SK-N-MC (cell line): Measurements from ENCODE around the gene SIN3A.
"Not testable (repeated sequence)": the region's sequence is repeated elsewhere in the genome, so short reads cannot be mapped to it uniquely, and the experiment has no call there.

ENCODE experiments used
- DNase-seq: peaks from one replicate; pipeline ENCODE4 v3.0.0-alpha.2; 2011; ENCODE audit warnings: low read depth, low spot score
- H3K27ac ChIP-seq: fragments of 200-600 bp; sonication (generic); 2 replicates; pipeline ENCODE4 v1.5.1; 2016; ENCODE audit warnings: mixed run types
- H3K36me3 ChIP-seq: fragments of 200-600 bp; sonication (generic); 2 replicates; pipeline ENCODE4 v1.6.1; 2017; ENCODE audit warnings: antibody characterized with exemption, low read length, mixed read lengths; ENCODE audit not compliant: insufficient read depth
- H3K4me3 ChIP-seq: fragments of 200-600 bp; sonication (generic); 2 replicates; pipeline ENCODE4 v1.5.1; 2016
- H3K9ac ChIP-seq: fragments of 200-600 bp; sonication (generic); 2 replicates; pipeline ENCODE4 v1.8.0; 2017; ENCODE audit warnings: mixed run types, mixed read lengths; ENCODE audit not compliant: insufficient read length
- H3K9me3 ChIP-seq: fragments of 200-600 bp; sonication (generic); 2 replicates; pipeline ENCODE4 v1.6.1; 2017; ENCODE audit warnings: low read depth, mild to moderate bottlenecking, antibody characterized with exemption, low read length, moderate library complexity, mixed read lengths
- EZH2 ChIP-seq: fragments of 200-600 bp; sonication (generic); IDR thresholded peaks from one replicate; pipeline ENCODE4 v1.6.1; 2017; ENCODE audit warnings: antibody characterized with exemption
- FOXP2 ChIP-seq: optimal IDR thresholded peaks from 2 replicates; pipeline ENCODE3; 2011; ENCODE audit warnings: mild to moderate bottlenecking, moderate library complexity; ENCODE audit not compliant: insufficient read depth; ENCODE audit errors: extremely low read length, control extremely low read depth
- POLR2AphosphoS5 ChIP-seq: IDR thresholded peaks from 2 replicates; pipeline ENCODE4 v1.6.1; 2012; ENCODE audit warnings: mild to moderate bottlenecking, low read depth, low read length, borderline replicate concordance

Gene SIN3A

GRCh38 chr15:75452865-75453702, 1.6 kb upstream of the SIN3A start:
- DNase-seq, result no peak
- peak overlapping the region; percentile 86 for H3K4me3 ChIP-seq
- TF ChIP-seq FOXP2, result peak; percentile 25
- peak; percentile 7; the same call in 1 of the 2 replicates for TF ChIP-seq POLR2AphosphoS5
- no peak for TF ChIP-seq EZH2

DNA sequence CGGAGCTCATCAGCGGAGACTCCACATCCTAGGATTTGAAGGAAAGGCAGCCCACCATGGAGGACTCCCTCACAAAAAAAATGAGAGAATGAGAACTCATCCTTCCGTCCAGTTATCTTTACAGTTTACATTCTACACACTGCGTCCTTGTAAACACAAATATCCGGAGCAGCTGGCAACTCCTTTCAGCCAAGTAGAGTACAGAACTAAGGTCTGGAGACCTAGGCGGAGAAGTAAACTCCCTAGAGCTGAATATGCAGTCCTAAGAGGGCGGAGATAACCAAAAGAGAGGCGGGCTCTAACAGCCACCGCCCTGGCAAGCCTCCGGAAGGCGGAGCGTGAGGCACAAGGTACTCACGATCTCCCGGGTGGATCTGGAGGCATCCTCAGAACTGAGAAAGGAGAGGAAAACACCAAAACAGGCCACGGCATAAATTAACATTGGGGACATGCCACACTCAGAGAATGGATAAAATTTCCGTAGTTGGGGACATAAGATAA, 924 bp upstream of the SIN3A start:
- DNase-seq, result no peak
- H3K9me3 ChIP-seq, result no peaks in the 10 kb centered on the region
- TF ChIP-seq EZH2 (no peak), POLR2AphosphoS5 (peak; percentile 74), FOXP2 (no peak)
- peak overlapping the region; percentile 86 for H3K4me3 ChIP-seq
- peak overlapping the region; percentile 96 for H3K27ac ChIP-seq
- H3K9ac ChIP-seq, result peak overlapping the region; percentile 94
- H3K36me3 ChIP-seq, result peaks cover 4% of the 10 kb centered on the region; the same call in 1 of the 2 replicates

More at GRCh38 chr15:75452865-75453702, 1.6 kb upstream of the SIN3A start:
- Histone ChIP-seq H3K9ac (peak overlapping the region; percentile 94), H3K27ac (peak overlapping the region; percentile 96), H3K36me3 (no peaks in the 10 kb centered on the region), H3K9me3 (no peaks in the 10 kb centered on the region)

- peak overlapping the region; percentile 84 for H3K9ac ChIP-seq
- TF ChIP-seq POLR2AphosphoS5 (0 out of 2 replicates have a peak, but pooled peaks have one; percentile 4), FOXP2 (no peak)
- H3K9me3 ChIP-seq, result no peaks in the 10 kb centered on the region
- H3K4me3 ChIP-seq, result peak overlapping the region; percentile 94
- H3K36me3 ChIP-seq, result peaks cover 8% of the 10 kb centered on the region; the same call in 1 of the 2 replicates
- peak overlapping the region; percentile 94 for H3K27ac ChIP-seq
- DNase-seq, result no peak
Observed at GRCh38 chr15:75451202-75451673, 252 bp downstream of the SIN3A start.

DNA sequence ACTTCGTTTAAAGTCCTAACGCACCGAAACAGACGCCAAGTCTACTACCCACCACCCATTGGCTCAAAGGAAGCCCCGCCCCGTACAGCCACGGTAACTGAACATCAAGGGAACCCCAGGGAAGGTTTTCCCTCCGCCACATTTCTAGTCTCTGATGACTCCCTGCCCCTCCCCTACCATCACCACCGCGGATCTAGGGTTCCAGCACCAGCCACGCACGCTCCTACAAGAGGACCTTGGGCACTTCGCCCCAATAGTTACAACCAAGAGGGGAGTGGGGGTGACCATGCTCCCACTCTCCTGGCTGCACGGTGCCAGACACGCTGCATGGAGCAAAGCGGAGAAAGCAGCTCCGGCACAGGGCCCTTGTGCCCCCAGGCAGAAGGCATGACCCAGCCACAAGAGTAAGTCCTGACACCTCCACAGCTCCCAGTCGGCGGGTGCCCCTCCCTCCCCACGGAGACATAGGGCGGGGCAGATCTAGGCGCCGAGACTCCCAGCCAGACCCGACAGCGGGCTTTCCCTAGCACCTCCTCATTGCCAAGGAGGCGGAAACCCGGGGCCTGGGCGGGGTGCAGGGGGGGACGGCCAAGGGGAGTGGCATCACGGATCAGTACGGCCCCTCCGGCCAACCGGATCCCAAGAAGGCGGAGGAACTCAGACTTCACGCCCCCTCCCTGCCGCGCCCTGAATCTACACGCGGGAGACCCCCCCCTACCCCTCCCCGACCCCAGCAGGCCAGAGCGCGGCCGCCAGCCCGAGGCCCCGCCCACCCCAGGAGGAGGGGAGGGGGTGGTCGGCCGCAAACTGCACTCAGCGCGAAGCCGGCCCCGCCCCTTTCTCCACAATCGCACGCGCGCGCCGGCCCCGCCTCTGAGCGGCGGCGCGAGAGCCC, 936 bp downstream of the SIN3A start:
- peak; percentile 85 for DNase-seq
- H3K9me3 ChIP-seq, result no peaks in the 10 kb centered on the region
- peak overlapping the region; percentile 65 for H3K9ac ChIP-seq
- H3K27ac ChIP-seq, result peak overlapping the region; percentile 77
- H3K36me3 ChIP-seq, result peaks cover 14% of the 10 kb centered on the region
- peak overlapping the region; percentile 100 for H3K4me3 ChIP-seq
- peak; percentile 47 for TF ChIP-seq POLR2AphosphoS5
- no peak for TF ChIP-seq EZH2
- no peak for TF ChIP-seq FOXP2

DNA sequence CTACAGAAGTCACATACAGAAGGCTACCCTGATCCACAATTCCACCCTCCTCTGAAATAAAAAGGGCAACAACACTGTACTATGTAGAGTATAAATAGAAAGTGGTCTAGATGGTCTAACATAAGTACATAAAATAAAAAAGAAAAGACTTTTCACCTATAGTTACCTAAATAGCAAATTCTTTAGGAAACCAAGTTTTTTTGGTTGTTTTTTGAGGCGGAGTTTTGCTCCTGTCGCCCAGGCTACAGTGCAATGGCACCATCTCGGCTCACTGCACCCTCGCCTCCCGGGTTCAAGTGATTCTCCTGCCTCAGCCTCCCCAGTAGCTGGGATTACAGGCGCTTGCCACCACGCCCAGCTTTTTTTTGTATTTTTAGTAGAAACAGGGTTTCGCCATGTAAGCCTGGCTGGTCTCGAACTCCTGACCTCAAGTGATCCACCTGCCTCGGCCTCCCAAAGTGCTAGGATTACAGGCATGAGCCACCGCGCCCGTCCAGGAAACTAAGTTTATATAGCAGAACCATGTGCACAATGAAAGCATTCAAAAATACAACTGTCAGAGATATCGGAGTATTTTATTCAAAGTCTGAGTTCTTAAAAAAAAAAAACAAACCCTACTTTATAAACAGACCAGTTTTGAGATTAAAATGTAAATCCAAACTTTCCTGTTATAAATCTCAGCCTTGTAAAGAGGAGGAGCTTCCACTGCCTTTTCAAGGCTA, 1.7 kb downstream of the SIN3A start:
- H3K36me3 ChIP-seq, result peaks cover 14% of the 10 kb centered on the region
- TF ChIP-seq POLR2AphosphoS5, result no peak
- TF ChIP-seq EZH2, result no peak
- no peak for TF ChIP-seq FOXP2
- peak overlapping the region; percentile 77 for H3K27ac ChIP-seq
- peak overlapping the region; percentile 65 for H3K9ac ChIP-seq
- no peak for DNase-seq
- H3K4me3 ChIP-seq, result peak overlapping the region; percentile 100
- no peaks in the 10 kb centered on the region for H3K9me3 ChIP-seq

GRCh38 chr15:75448171-75448570, 3.3 kb downstream of the SIN3A start:
- not testable (repeated sequence) for DNase-seq, H3K9me3 ChIP-seq, H3K27ac ChIP-seq, H3K4me3 ChIP-seq
- H3K36me3 ChIP-seq, result peaks cover 17% of the 10 kb centered on the region
- peak overlapping the region; percentile 21 for H3K9ac ChIP-seq

- Histone ChIP-seq H3K36me3 (peaks cover 26% of the 10 kb centered on the region), H3K9ac (no peak overlapping the region), H3K27ac (0 out of 2 replicates have a peak overlapping the region, but pooled peaks have one; percentile 26), H3K4me3 (no peak overlapping the region), H3K9me3 (no peaks in the 10 kb centered on the region)
- TF ChIP-seq EZH2 (no peak), POLR2AphosphoS5 (no peak), FOXP2 (no peak)
- no peak for DNase-seq
Observed at GRCh38 chr15:75446151-75446550, 5.3 kb downstream of the SIN3A start.

DNA sequence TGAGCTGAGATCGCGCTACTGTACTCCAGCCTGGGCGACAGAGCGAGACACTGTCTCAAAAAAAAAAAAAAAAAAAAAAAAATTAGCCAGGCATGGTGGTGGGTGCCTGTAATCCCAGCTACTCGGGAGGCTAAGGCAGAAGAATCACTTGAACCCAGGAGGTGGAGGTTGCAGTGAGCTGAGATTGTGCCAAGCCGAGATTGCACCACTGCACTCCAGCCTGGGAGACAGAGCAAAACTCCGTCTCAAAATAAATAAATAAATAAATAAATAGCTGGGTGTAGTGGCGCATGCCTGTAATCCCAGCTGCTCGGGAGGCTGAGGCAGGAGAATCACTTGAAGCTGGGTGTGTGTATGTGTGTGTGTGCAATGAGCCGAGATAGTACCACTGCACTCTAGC, 6.2 kb downstream of the SIN3A start:
- H3K9ac ChIP-seq, H3K9me3 ChIP-seq, H3K27ac ChIP-seq, H3K4me3 ChIP-seq, DNase-seq: not testable (repeated sequence)
- H3K36me3 ChIP-seq, result peaks cover 26% of the 10 kb centered on the region

DNA sequence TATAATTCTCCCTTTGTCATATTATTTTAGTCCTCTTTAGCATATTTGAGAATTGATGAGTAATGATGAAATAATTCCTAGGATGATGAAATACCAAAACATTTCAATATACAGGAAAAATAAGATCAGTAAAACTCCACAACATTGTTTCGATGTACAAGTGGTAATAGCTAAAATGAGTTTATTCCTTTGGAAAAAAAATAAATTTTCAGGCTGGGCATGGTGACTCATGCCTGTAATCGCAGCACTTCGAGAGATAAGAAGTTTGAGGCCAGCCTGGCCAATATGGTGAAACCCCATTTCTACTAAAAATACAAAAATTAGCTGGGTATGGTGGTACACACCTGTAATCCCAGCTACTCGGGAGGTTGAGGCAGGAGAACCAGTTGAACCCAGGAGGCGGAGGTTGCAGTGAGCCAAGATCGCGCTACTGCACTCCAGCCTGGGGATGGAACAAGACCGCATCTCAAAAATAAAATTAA, 7.5 kb downstream of the SIN3A start:
- Histone ChIP-seq H3K27ac (peak overlapping the region; percentile 86), H3K9ac (peak overlapping the region; percentile 28), H3K36me3 (peaks cover 26% of the 10 kb centered on the region)
- not testable (repeated sequence) for DNase-seq, H3K4me3 ChIP-seq, H3K9me3 ChIP-seq
